HepG2 (cell line): ENCODE data around the gene SYMPK. TPM values are rescaled to one million over a fixed set of nuclear protein-coding genes. Genes with fewer than 3 reads are reported as not detected.
A peak's percentile ranks its signal among the peaks of the same experiment; 100 is the strongest.

Experiments used
- ATAC-seq: fragments of 200-7000 bp; cut with Tn5 transposase; 3 replicates; pipeline ENCODE4 v1.9.1; 2020; ENCODE audit warnings: mild to moderate bottlenecking, moderate library complexity
- BruUV-seq: library from RNA; stranded (reverse); fragments of 400-500 nt; replicated peaks from 2 replicates; lab custom pipeline; 2021; lab: Mats Ljungman, UMichigan
- CTCF ChIA-PET: fragments of 300-600 bp; formaldehyde crosslinking; extraction: SDS; loops from one replicate; lab custom pipeline; 2021; ENCODE audit warnings: low total read pairs, inconsistent platforms, low intra/inter-chr PET ratio; lab: Yijun Ruan, JAX
- POLR2A ChIA-PET: fragments of 350-600 bp; sonication (Branson Sonifier 250); formaldehyde crosslinking; loops from one replicate; lab custom pipeline; 2020; ENCODE audit warnings: antibody characterized with exemption, inconsistent platforms; lab: Yijun Ruan, JAX
- DNase-seq: peaks from one replicate; pipeline ENCODE4 v3.0.0-alpha.2; 2015; ENCODE audit warnings: low spot score
- FAIRE-seq: peaks from 3 replicates; lab custom pipeline; 2011; peaks lifted over from hg19 to GRCh38; lab: Jason Lieb, UNC
- H2AFZ ChIP-seq: one replicate; pipeline ENCODE4 v1.6.1; 2011; ENCODE audit warnings: low read length, inconsistent platforms
- H3K27ac ChIP-seq: fragments of 300-600 bp; 3 replicates; pipeline ENCODE4 v1.8.0; 2011; ENCODE audit warnings: mixed run types, mild to moderate bottlenecking, mixed read lengths, low read length, inconsistent platforms; ENCODE audit not compliant: insufficient read depth; ENCODE audit errors: extremely low read length
- H3K27me3 ChIP-seq, 2 experiments: fragments of 200-600 bp in 1 of 2; 2 replicates in 1 of 2; 3 replicates in 1 of 2; pipeline versions ENCODE4 v1.6.0 to v1.8.0; 2011; ENCODE audit warnings: low read length in 2 of 2, mild to moderate bottlenecking in 2 of 2, moderate library complexity in 2 of 2, inconsistent platforms in 1 of 2; ENCODE audit not compliant: insufficient read depth in 2 of 2, control insufficient read depth in 1 of 2
- H3K36me3 ChIP-seq, 2 experiments: fragments of 200-600 bp in 1 of 2; replicated peaks in 1 of 2; 2 replicates in 1 of 2; 3 replicates in 1 of 2; pipeline versions ENCODE4 v1.5.1 to v1.8.0; 2011; ENCODE audit warnings: low read length in 2 of 2, inconsistent platforms in 1 of 2; ENCODE audit not compliant: insufficient read depth in 2 of 2, control insufficient read depth in 1 of 2
- H3K4me1 ChIP-seq: 2 replicates; pipeline ENCODE4 v1.5.1; 2012; ENCODE audit warnings: low read length, inconsistent platforms; ENCODE audit not compliant: insufficient read depth
- H3K4me2 ChIP-seq: 2 replicates; pipeline ENCODE4 v1.6.0; 2011; ENCODE audit warnings: low read depth, low read length, inconsistent platforms
- H3K4me3 ChIP-seq, 3 experiments: fragments of 200-600 bp in 1 of 3; sonication (generic), shearing (Covaris generic) in 1 of 3; replicated peaks in 1 of 3; 2 replicates each; pipeline ENCODE4 v1.5.1; 2011 to 2016; ENCODE audit warnings: low read length in 3 of 3, inconsistent platforms in 2 of 3, low read depth in 2 of 3, mild to moderate bottlenecking in 2 of 3, control low read depth in 1 of 3, mixed read lengths in 1 of 3; ENCODE audit not compliant: insufficient read depth in 1 of 3
- H3K79me2 ChIP-seq: one replicate; pipeline ENCODE4 v1.6.1; 2011; ENCODE audit warnings: low read length, inconsistent platforms; ENCODE audit not compliant: insufficient read depth
- H3K9ac ChIP-seq: 2 replicates; pipeline ENCODE4 v1.6.0; 2011; ENCODE audit warnings: mild to moderate bottlenecking, low read depth, low read length, inconsistent platforms; ENCODE audit not compliant: insufficient read depth
- H3K9me3 ChIP-seq: 2 replicates; pipeline ENCODE4 v1.5.1; 2012; ENCODE audit warnings: mild to moderate bottlenecking, low read length
- H4K20me1 ChIP-seq: 2 replicates; pipeline ENCODE4 v1.6.0; 2011; ENCODE audit warnings: inconsistent platforms, mild to moderate bottlenecking, low read length, moderate library complexity; ENCODE audit not compliant: insufficient read depth
- MLXIP ChIP-seq: sonication (generic); formaldehyde crosslinking; IDR thresholded peaks from 2 replicates; pipeline ENCODE4 v1.9.0; 2021; ENCODE audit warnings: missing genetic modification reagents, borderline replicate concordance
- NR2F2 ChIP-seq: IDR thresholded peaks from 2 replicates; pipeline ENCODE4 v1.6.1; 2012; ENCODE audit warnings: low read depth, inconsistent platforms, borderline replicate concordance
- RARG ChIP-seq: sonication (generic); formaldehyde crosslinking; IDR thresholded peaks from 2 replicates; pipeline ENCODE4 v1.4.0; 2020; ENCODE audit warnings: low read depth, mild to moderate bottlenecking, missing genetic modification reagents
- RFX5 ChIP-seq: IDR thresholded peaks from 2 replicates; pipeline ENCODE4 v1.6.1; 2011; ENCODE audit warnings: low read depth, low read length, improper control_type of control experiment
- STAG1 ChIP-seq: sonication (generic); formaldehyde crosslinking; IDR thresholded peaks from 2 replicates; pipeline ENCODE4 v1.4.0; 2020; ENCODE audit warnings: missing genetic modification reagents
- TBL1XR1 ChIP-seq: fragments of 150-350 bp; IDR thresholded peaks from 2 replicates; pipeline ENCODE4 v1.6.1; 2014; ENCODE audit warnings: borderline replicate concordance, low read length; ENCODE audit not compliant: partially characterized antibody
- TSC22D2 ChIP-seq: sonication (generic); formaldehyde crosslinking; IDR thresholded peaks from 2 replicates; pipeline ENCODE4 v1.5.1; 2020; ENCODE audit warnings: missing genetic modification reagents, mild to moderate bottlenecking, borderline replicate concordance
- ZNF10 ChIP-seq: sonication (generic); formaldehyde crosslinking; IDR thresholded peaks from 2 replicates; pipeline ENCODE4 v1.4.0; 2020; ENCODE audit warnings: mild to moderate bottlenecking, low read depth, missing genetic modification reagents, borderline replicate concordance
- ZNF431 ChIP-seq: sonication (generic); formaldehyde crosslinking; IDR thresholded peaks from 2 replicates; pipeline ENCODE4 v1.9.0; 2022; ENCODE audit warnings: missing genetic modification reagents, low read depth, mild to moderate bottlenecking, borderline replicate concordance
- ZNF660 ChIP-seq: sonication (generic); formaldehyde crosslinking; IDR thresholded peaks from 2 replicates; pipeline ENCODE4 v1.5.1; 2020; ENCODE audit warnings: mild to moderate bottlenecking, low read depth, missing genetic modification reagents, borderline replicate concordance
- ZSCAN21 ChIP-seq: sonication (generic); formaldehyde crosslinking; IDR thresholded peaks from 2 replicates; pipeline ENCODE4 v1.8.0; 2022; ENCODE audit warnings: mild to moderate bottlenecking, missing genetic modification reagents, moderate library complexity, borderline replicate concordance
- WGBS: methylation state at CpG from one replicate; pipeline ENCODE4 v1.1.6; 2017; ENCODE audit warnings: low lambda C conversion rate; 5-methylcytosine and 5-hydroxymethylcytosine counted together
- in situ Hi-C: cut with HindIII; loops from 2 replicates; pipeline ENCODE4 v1.10.0; 2017; ENCODE audit warnings: low pct_unique_long_range_greater_than_20kb; ENCODE audit not compliant: extremely low pct_ligation_motif_present
- intact Hi-C: fragments of 100-400 bp; cut with micrococcal nuclease; formaldehyde crosslinking; loops from one replicate; pipeline ENCODE4 v1.10.0; 2022; ENCODE audit not compliant: unreplicated experiment
- polyA plus RNA-seq, 8 experiments: library from polyadenylated mRNA; depleted of rRNA in 3 of 8; stranded (reverse) in 7 of 8; unstranded in 1 of 8; fragments of >200 nt; fragmentation: Illumina TruSeq in 4 of 8; extraction: Trizol in 4 of 8; gene quantifications; 2 replicates each; pipeline versions ENCODE4 v1.2.1 to v1.2.3, GENCODE V29; 2011 to 2016; ENCODE audit warnings: low read depth in 4 of 8, missing spikeins in 1 of 8, mixed read lengths in 1 of 8; ENCODE audit not compliant: insufficient read depth in 1 of 8
- total RNA-seq, 5 experiments: library from RNA; depleted of rRNA; stranded (reverse); fragments of >200 nt; fragmentation: Illumina TruSeq; extraction: Trizol; gene quantifications; 2 replicates each; pipeline ENCODE4 v1.2.3, GENCODE V29; 2016; ENCODE audit warnings: low read depth in 1 of 5

The SYMPK gene
- total and polyA plus RNA-seq, 2 of the 13 experiments (the other 11 are each of a cell fraction or from before 2014, with no cell fraction given): 21.9 to 55.7 TPM

- BruUV-seq: no TSS peak
- H3K4me2 ChIP-seq: no peak overlapping the region
These were observed 46.0 kb upstream of the SYMPK start for GRCh38 chr19:45908956-45909355.

GRCh38 chr19:45906221-45906620, 43.3 kb upstream of the SYMPK start:
- POLR2A ChIA-PET: interaction anchor here (0.7 kb wide), 1 partner anchor 89 kb away, joined by 4 read pairs; the partner anchor contains the start of gene CCDC61
- in situ Hi-C loops (loop anchor here (10.0 kb wide), 1 partner anchor 169 kb away; no protein-coding TSS in a partner anchor), intact Hi-C loops (no loop called here)
- Histone ChIP-seq H3K9me3 (no peaks in the 10 kb centered on the region), H3K79me2 (peaks cover 3% of the 10 kb centered on the region), H3K4me1 (peaks cover 25% of the 10 kb centered on the region), H3K36me3 (no peaks in the 10 kb centered on the region), H4K20me1 (no peaks in the 10 kb centered on the region), H3K27me3 (peaks cover 0 to 3% of the 10 kb centered on the region in 2 experiments; a peak in 2 of 5 replicates), H3K4me3 (no peak overlapping the region), H3K4me2 (no peak overlapping the region), H2AFZ (no peak overlapping the region), H3K9ac (no peak overlapping the region), H3K27ac (no peak overlapping the region)
- FAIRE-seq: no peak
- no TSS peak for BruUV-seq
- WGBS: 10% methylated on average over 3 of the region's 3 CpGs
- no peak for DNase-seq
- ATAC-seq: no peak
- TF ChIP-seq RARG (CRISPR knock-in tag): no peak
- no peak for TF ChIP-seq TSC22D2 (CRISPR knock-in tag)
- TF ChIP-seq ZSCAN21 (CRISPR knock-in tag): no peak
- no peak for TF ChIP-seq TBL1XR1
- TF ChIP-seq MLXIP (CRISPR knock-in tag): no peak
- TF ChIP-seq NR2F2: no peak
- TF ChIP-seq ZNF10 (CRISPR knock-in tag): no peak
- TF ChIP-seq ZNF660 (CRISPR knock-in tag): no peak
- TF ChIP-seq RFX5: no peak
- CTCF ChIA-PET: no interaction called here

More at GRCh38 chr19:45908956-45909355, 46.0 kb upstream of the SYMPK start:
- Histone ChIP-seq H2AFZ (no peak overlapping the region), H4K20me1 (no peaks in the 10 kb centered on the region), H3K9me3 (no peaks in the 10 kb centered on the region), H3K9ac (no peak overlapping the region), H3K36me3 (no peaks in the 10 kb centered on the region), H3K79me2 (no peaks in the 10 kb centered on the region), H3K27me3 (peaks cover 0 to 3% of the 10 kb centered on the region in 2 experiments; a peak in 2 of 5 replicates), H3K4me3 (no peak overlapping the region), H3K27ac (no peak overlapping the region), H3K4me1 (peaks cover 35% of the 10 kb centered on the region)
- CTCF ChIA-PET: no interaction called here
- no peak for FAIRE-seq
- TF ChIP-seq ZNF431 (CRISPR knock-in tag) (no peak), STAG1 (CRISPR knock-in tag) (peak; percentile 3; the same call in 1 of the 2 replicates)
- in situ Hi-C loops (loop anchor here (10.0 kb wide), 1 partner anchor 166 kb away; no protein-coding TSS in a partner anchor), intact Hi-C loops (no loop called here)
- ATAC-seq: no peak
- no peak for DNase-seq
- POLR2A ChIA-PET: interaction anchor here (1.2 kb wide), 1 partner anchor 45 kb away, joined by 3 read pairs; no protein-coding TSS in a partner anchor
- 16% methylated on average over 5 of the region's 5 CpGs for WGBS
